Hematopoietic multipotent progenitor cell treated with erythropoietin and hydrocortisone succinate and interleukin-3 and kit ligand, for 15 days (in vitro differentiated cells): ENCODE results near the gene RRAS2.

Experiments
- DNase-seq: peaks from one replicate; pipeline ENCODE4 v3.0.0-alpha.2; 2015; ENCODE audit warnings: low spot score

RRAS2 gene

DNA sequence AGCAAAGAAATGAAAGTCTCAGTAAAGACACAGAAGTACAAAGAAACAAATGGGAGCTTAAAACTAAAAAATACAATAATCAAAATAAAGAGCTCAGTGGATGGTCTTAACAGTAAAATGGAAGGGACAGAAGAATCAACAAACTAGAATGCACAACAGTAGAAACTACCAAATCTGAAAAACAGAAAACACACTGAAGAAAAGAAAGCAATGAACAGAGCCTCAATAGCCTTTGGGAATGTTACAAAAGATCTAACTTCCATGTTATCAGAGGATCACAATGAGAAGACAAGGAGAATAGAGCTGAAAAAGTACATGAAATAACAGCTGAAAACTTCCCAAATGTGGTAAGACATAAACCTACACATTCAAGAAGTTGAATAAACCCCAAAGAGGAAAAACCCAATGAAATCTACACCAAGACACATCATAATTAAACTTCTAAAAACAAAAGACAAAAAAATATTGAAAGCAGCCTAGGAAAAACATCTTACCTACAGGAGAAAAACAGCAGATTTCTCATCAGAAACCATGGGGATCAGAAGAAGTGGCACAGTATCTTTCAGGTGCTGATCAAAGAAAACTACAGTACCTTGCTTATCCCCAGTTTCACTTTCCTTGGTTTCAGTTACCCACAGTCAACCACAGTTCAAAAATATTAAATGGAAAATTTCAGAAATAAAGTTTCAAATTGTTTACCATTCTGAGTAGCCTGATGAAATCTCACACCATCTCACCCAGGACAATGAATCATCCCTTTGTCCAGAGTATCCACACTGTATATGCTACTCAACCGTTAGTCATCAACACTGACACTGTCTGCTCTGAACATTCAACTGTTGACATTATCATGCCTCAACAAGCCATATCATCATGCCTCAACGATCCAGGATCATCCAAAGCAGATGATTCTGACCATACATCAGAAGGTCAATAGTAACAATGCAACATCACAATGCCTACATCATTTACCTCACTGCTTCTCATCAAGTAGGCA, 22.2 kb downstream of the RRAS2 start:
- no peak for DNase-seq

DNA sequence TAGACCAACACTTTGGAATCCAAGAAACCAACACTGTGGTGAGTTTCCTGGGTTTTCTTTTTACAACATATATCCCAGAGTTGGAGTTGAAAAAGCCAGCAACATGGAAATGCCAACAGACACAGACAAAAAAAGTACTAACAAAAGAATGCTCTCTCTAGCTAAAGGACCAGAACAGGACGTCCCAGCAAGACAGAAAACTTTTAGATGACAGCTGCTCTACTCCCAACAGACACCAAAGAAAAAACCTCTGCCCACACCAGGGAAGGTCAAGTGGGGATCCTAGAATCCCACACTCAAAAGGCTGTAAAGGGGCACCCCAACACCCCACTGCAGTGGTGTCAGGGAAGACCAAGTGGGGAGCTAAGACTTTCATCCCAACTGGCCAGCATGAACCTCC, 23.3 kb downstream of the RRAS2 start:
- DNase-seq: no peak

DNA sequence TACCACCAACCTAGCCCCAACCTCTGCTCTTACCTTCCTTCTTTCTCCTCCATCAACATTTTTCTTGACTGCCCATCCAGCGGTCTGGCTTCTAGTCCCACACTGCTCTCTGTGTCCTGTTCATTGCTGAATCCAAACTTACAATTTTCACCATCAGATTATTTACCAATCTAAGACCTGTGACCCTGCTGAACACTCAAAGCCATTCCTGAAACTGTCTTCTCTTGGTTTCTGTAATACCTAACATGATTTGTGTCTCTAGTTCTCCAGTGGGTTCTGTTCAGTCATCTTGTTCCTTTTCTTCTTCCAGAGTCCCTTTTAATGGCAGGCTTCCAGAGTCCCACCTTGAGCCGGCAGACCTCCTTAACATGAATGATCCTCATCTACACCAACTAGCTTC, 24.1 kb downstream of the RRAS2 start:
- no peak for DNase-seq

DNA sequence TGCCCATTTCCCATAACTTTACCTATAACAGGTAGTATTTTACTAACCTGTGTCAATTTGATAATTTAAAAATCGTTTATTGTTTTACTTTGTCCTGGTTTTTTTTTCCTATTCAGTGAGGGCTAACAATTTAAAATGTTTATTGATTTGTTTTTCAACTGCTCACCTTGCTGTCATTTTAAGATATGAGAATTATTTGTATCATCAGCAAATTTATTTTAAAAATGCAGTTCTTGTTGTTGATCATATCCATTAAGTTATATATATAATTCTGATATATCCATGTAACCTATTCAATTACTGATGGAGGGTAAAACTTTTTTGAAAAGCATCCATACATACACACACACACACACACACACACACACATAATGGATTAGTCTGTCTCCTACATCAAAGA, 24.8 kb downstream of the RRAS2 start:
- no peak for DNase-seq

DNA sequence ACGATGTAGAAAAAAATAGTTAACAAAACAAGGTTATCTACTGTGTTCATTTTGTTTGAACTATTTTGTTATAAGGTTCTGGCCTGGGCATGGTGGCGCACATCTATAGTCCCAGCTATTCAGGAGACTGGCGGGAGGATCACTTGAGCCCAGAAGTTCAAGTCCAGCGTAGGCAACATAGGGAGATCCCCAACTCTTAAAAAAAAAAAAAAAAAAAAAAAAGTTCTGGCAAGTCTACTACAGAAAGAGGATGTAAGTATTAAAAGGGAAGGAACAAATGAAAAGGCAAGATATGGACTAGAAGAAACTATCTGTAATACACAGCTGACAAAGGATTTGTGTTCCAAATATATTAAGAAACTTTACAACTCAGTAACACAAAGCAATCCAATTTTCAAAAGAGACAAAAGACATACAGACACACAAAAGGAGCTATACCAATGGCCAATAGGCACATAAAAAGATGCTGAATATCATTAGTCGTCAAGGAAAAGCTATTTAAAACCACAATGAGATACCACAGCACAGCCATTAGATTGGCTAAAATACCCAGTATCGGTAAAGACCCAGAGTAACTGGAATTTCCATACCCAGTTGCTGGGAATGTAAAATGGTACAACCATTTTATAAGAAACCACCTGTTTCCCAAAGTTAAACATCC, 27.4 kb downstream of the RRAS2 start:
- DNase-seq: no peak

DNA sequence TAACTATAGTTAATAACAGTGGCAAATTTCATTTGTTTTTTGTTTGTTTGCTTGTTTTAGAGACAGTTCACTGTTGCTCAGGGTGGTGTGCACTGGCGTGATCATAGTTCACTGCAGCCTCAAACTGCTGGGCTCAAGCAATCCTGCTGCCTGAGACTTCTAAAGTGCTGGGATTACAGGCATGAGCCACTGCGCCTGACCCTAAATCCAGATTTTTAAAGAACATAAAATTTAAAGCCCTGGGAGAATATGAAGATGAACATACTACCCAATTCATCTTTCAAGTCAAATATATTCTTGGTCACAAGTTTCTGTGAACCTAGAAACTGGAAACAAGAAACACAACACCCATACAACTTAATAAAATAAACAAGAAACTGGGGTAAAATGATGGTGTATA, 28.1 kb downstream of the RRAS2 start:
- no peak for DNase-seq

DNA sequence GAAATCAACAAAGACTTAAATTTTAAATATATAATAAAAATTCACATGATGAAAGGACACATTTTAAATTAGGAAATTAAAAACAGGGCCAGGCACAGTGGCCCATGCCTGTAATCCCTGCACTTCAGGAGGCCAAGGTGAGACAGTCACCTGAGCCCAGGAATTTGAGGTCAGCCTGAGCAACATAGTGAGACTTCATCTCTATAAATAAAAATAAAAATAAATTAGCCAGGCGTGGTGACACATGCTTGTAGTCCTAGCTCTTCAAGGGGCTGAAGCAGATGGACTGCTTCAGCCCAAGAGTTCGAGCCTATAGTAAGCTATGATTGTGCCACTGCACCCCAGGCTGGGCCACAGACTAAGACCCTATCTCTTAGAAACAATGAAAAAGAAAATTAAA, 29.3 kb downstream of the RRAS2 start:
- DNase-seq: no peak

DNA sequence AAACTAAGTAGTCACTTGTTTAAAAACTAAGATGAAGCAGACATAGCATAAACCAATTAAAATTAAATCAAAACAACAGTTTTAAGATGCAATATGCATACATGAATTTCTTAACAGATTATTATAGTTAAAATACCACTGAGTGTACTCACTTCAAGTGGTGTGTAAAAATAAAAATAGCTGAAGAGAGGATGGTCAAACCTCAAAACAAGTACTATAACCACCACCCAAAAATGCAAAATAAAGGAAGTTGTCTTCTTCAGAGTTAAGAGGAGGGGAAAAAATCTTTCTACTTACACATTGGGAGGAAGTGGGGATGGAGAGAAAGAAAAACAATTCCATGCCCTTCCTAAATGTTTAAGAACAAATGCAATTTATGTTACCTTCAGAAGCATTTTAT, 31.9 kb downstream of the RRAS2 start:
- DNase-seq: no peak

DNA sequence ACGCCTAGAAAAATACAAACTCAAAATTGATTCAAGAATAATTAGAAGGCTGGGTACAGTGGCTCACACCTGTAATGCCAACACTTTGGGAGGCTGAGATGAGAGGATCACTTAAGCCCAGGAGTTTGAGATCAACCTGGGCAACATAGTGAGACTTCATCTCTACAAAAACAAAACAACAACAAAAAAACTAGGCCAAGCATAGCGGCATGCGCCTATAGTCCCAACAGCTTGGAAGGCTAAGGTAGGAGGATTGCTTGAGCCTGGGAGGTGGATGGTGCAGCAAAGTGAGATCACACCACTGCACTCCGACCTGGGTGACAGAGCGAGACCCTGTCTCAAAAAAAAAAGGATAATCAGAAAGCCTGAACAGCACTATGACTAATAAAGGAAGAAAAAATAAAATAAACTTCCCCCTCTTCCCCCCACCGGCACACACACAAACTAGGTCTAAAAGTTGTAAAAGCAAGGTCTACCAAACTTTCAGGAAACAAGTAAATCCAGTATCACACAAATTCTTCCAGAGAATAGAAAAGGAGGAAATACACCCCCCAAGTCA, 35.8 kb downstream of the RRAS2 start:
- DNase-seq: no peak

DNA sequence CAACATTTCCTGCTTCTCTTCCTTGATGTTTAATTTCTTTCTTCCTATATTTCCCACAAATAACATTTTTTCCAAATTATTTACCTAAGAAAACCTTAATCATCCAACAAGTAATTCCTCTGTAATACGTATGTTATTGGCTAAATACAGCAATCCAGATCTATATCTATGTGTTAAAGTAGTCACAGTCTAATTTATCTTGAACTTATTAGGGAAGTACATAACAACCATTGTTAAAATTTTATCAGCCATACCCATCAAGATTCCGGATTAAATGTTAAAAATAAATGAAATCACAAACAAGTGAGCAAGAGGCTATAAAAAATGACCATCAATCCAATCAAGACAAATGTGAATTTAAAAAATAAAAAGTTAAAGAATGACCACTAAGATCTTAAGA, 36.5 kb downstream of the RRAS2 start:
- no peak for DNase-seq

DNA sequence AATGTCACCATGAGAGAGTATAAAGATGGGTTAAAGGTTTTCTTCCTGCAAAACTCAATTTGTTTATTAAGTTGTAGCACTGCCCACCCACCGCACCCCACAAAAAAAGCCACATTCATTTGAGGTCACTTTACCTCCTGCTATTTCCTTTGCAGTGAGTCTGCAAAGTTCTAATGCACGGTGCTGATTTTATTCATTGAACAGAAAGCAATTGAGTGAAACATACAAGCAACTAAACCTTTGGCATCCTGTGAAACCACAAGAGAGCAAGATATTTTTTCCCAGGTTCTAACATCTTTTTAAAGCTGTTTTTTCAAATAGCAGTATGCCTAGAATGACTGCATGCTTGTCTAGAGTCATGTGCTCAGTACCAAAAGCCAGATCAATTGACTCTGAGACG, 39.0 kb downstream of the RRAS2 start:
- DNase-seq: no peak

DNA sequence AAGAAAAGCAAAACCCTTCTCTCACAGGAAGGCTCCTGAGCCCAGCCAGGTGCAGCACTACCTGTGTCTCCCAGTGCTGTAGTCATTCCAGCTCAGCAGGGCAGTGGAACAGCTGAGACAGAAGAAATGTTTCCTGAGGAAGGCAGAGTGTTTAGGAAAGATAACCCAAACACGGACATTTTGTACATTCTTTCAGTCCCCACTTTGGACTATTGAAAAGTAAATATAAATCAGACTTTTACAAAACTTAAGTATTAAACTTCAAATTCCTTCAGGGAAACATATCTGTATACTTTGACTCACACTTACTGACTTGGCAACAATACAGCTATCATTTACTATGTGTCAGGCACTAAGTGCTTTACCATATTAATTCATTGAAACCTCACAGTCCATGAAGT, 40.4 kb downstream of the RRAS2 start:
- DNase-seq: no peak

DNA sequence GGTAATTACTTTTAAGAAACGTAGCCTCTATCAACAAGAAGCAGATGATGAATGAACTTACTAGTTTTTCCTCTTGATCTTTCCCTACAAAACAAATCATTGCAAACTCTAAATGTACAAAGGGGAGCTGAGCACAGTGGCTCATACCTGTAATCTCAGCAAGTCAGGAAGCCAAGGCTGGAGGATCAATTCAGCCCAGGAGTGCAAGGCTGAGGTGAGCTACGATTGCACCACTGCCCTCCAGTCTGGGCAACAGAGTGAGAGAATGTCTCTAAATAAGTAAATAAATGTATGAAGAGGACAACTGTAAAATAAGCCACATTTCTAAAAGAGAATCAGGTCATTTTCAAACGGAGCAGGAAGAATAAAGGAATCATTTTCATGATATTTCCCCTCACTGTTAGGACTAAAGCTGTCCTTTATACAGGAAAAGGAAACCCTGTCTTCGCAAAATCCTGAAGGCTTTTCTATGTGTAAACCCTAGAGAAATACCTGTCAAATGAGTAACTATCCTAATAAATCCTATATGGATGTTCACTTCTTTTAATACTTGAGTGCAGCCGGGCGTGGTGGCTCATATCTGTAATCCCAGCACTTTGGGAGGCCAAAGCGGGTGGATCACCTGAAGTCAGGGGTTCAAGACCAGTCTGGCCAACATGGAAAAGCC, 41.2 kb downstream of the RRAS2 start:
- no peak for DNase-seq

DNA sequence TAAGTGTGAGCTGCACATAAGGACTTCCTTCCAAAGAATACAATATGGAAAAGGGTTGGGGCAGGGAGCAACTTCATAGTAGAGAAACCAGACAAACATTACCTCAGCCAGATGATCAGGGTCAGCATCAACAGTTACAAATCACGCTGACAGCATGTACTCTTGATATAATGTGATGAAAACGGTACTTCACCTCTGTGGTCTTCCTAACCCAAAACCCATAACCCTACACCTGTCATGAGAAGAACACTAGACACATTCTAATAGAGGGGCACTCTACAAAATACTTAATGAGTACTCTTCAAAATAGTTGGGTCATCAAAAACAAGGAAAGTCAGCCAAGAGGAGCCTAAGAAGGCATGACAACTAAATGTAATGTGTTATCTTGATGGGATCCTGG, 43.9 kb downstream of the RRAS2 start:
- no peak for DNase-seq

DNA sequence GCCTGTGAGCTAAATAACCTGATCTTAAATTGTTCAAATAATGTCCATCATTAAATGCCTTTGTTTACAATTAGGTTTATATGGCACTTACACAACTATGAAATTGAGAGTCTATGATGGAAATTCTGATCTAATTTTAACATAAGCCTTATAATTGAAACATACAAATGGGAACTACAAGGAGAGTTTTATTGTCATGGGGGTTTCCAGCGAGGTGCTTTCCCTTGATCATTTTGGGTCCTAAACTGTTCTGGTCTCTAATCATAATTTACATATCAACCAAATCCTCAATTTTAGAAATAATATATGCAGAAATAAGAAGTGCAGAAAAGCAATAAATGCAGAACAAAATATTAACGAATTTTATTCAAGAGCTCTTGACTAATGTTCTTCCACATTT, 44.9 kb downstream of the RRAS2 start:
- no peak for DNase-seq

DNA sequence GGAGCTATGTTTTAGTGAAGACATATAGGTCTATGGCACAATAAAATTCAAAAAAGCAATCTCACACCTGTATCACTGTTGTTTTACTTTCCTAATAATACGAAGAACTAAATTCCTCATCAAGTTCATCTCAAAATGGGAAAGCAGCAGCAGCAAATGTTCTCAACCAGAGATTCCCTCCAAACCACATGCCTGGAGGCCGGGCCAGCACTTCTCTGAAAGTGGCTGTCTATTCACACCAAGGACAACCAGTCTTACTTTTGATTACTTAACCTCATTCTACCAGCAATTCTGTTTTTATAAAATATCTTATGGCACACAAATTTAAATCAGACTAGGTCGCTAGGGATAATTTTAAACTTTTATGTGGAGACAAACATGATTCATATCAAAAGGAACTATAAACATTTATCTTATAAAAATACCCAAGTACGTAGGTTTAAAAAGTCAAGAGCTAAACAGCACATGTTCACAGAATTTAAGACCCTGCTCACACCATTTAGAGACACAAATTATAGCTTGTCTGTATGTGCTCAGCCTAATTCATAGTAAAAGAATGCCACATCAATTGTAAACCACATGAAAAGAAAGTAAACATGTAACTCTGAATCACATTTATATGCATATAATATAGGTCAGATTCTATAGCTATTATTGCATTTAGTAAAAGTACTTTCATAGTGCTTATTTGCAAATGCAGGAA, 46.1 kb downstream of the RRAS2 start:
- no peak for DNase-seq

DNA sequence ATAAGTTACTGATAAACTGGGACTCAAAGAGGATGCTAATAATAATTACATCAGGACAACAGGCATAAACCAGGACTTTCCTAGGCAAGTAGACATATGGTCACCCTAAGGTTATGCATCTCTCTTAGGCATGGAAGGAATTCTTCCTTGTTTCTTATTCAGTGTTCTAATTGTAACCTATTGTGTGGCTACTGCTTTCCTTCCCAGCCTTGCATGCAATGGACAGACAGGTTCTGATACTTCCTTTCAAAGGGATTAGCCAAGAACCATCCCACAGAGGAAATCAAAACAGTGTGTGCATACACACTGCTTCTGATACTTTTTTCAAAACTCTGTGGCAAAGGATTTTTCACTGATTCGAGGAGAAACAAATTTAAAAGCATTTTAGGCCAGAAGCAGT, 48.3 kb downstream of the RRAS2 start:
- no peak for DNase-seq

DNA sequence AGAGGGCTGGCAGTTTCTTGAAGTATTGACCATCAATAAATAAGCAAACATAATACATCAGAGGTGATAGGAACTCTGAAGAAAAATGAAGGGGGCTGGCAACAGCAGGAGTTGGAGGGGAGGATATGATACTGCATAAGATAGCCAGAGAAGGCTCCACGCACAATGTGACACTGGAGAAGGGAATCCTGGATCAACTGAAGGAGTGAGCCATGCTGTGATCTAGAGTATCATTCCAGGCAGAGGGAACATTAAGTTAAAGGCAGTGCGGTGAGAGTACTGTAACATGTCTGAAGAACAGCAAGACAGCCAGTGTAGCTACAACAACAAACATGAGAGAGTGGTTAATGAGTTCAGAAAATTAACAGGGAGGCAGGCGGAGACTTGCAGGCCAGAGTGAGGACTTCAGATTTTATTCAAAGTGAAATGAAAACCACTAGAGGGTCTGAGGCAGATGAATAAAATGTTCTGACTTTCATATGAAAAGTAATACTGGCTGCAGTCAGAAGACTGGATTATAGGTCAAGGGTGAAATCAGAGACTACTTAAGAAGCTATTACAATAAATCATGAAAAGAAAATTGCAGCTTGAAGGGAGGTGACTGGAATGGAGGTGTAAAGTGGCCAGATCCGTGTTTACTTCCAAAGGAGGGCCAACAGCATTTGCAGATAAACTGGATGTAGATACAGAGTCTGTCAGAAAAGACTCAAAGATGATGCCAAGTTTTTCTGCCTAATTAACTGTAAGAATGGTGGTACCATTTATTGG, 49.4 kb downstream of the RRAS2 start:
- no peak for DNase-seq

DNA sequence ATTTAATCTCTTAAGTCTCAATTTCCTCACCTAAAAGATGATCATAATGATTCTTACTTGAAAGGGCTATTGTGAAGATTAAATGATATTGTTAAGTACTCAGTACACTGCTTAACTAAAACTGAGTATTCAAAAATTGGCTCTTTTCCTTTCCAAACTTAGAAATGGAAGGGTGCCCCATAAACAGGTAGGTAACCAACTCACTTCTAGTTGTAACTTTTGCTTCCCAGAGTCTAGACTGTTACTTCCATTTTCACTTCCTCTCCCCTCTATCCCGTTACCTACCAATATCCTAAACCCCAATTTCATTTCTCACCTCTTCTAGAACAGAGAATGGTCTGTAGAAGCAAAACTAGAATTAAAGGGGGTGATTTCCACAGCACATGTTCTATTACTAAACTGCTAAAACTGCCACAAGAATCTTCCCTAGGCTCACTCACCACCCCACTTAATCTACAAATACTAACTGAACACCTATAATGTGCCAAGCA, 50.0 kb downstream of the RRAS2 start:
- no peak for DNase-seq

DNA sequence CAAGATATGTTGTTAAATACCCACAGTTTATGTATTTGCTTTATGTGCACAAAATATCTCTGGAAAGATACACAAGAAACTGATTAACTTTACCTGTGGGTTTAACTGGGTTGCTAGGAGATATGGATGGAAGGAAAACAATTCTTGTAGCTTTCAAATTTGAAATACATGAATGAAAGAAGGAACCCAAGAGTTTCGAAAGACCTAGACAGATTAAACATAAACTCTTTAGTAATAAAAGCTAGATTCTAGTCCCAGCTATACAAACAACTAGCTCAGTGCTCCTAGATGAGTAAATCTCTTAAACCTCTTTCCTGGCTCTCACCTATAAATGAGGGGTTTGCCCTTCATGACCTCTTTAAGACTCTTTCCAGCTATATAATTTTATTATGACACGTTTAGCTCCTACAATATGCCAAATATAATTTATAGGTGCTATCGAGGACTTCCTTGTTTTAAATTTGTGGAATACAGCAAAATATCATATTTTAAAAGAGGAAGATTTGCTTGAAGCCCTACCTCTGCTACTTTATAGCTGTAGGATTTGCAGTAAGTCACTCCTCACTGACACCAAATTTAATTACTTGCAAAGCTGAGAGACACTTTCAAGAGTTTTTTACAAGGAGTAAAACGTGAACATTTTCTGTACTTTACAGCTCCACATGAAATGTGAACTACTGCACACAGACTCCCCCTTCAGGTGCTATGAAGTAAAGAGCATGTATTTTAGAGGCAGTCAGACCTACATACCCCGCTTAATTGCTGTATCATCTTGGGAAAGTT, 50.7 kb downstream of the RRAS2 start:
- peak; percentile 4 for DNase-seq
